ENCODE results near the gene TEX51. TPM values are rescaled to one million over a fixed set of nuclear protein-coding genes. Genes with fewer than 3 reads are reported as not detected.

Gene TEX51
- polyA plus RNA-seq, 1 donor from 2014 or later = not detected

- TF ChIP-seq RAD21 (conservative IDR thresholded peaks at IDR 0.05) = no peak
- TF ChIP-seq, protein P1, sequence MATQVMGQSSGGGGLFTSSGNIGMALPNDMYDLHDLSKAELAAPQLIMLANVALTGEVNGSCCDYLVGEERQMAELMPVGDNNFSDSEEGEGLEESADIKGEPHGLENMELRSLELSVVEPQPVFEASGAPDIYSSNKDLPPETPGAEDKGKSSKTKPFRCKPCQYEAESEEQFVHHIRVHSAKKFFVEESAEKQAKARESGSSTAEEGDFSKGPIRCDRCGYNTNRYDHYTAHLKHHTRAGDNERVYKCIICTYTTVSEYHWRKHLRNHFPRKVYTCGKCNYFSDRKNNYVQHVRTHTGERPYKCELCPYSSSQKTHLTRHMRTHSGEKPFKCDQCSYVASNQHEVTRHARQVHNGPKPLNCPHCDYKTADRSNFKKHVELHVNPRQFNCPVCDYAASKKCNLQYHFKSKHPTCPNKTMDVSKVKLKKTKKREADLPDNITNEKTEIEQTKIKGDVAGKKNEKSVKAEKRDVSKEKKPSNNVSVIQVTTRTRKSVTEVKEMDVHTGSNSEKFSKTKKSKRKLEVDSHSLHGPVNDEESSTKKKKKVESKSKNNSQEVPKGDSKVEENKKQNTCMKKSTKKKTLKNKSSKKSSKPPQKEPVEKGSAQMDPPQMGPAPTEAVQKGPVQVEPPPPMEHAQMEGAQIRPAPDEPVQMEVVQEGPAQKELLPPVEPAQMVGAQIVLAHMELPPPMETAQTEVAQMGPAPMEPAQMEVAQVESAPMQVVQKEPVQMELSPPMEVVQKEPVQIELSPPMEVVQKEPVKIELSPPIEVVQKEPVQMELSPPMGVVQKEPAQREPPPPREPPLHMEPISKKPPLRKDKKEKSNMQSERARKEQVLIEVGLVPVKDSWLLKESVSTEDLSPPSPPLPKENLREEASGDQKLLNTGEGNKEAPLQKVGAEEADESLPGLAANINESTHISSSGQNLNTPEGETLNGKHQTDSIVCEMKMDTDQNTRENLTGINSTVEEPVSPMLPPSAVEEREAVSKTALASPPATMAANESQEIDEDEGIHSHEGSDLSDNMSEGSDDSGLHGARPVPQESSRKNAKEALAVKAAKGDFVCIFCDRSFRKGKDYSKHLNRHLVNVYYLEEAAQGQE (IDR thresholded peaks at IDR 0.05; ENCODE audit: borderline replicate concordance) = no peak
- no peak for TF ChIP-seq TAF1 (IDR thresholded peaks at IDR 0.05; ENCODE audit: low read depth)
- TF ChIP-seq EZH2 (IDR thresholded peaks at IDR 0.05; ENCODE audit: borderline replicate concordance, insufficient read depth, low read length, poor library complexity, severe bottlenecking) = no peak
- TF ChIP-seq, protein P2, sequence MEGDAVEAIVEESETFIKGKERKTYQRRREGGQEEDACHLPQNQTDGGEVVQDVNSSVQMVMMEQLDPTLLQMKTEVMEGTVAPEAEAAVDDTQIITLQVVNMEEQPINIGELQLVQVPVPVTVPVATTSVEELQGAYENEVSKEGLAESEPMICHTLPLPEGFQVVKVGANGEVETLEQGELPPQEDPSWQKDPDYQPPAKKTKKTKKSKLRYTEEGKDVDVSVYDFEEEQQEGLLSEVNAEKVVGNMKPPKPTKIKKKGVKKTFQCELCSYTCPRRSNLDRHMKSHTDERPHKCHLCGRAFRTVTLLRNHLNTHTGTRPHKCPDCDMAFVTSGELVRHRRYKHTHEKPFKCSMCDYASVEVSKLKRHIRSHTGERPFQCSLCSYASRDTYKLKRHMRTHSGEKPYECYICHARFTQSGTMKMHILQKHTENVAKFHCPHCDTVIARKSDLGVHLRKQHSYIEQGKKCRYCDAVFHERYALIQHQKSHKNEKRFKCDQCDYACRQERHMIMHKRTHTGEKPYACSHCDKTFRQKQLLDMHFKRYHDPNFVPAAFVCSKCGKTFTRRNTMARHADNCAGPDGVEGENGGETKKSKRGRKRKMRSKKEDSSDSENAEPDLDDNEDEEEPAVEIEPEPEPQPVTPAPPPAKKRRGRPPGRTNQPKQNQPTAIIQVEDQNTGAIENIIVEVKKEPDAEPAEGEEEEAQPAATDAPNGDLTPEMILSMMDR (IDR thresholded peaks at IDR 0.05; ENCODE audit: poor library complexity, severe bottlenecking) = no peak
- no peak for TF ChIP-seq SMC3 (conservative IDR thresholded peaks at IDR 0.05; ENCODE audit: poor library complexity)
- TF ChIP-seq MXI1 (conservative IDR thresholded peaks at IDR 0.05; ENCODE audit: poor library complexity, severe bottlenecking) = no peak
- no peak for TF ChIP-seq POLR2AphosphoS5 (IDR thresholded peaks at IDR 0.05)
- TF ChIP-seq EP300 (conservative IDR thresholded peaks at IDR 0.05; ENCODE audit: poor library complexity, severe bottlenecking) = no peak
- Histone ChIP-seq H2AFZ (ENCODE audit: low read depth, low read length) (no peak overlapping the region), H4K20me1 (ENCODE audit: insufficient read depth) (no peaks in the 10 kb centered on the region), H3K4me2 (ENCODE audit: low read length) (no peak overlapping the region), H3K9me3 (ENCODE audit: low read length) (no peaks in the 10 kb centered on the region), H3K4me3 (ENCODE audit: low read length) (no peak overlapping the region), H3K36me3 (ENCODE audit: insufficient read depth, low read length) (no peaks in the 10 kb centered on the region), H3F3A (ENCODE audit: insufficient read depth, low read length, poor library complexity, severe bottlenecking) (no peaks in the 10 kb centered on the region), H3K27ac (ENCODE audit: low read length) (no peak overlapping the region), H3K27me3 (ENCODE audit: insufficient read depth, low read depth, low read length) (no peaks in the 10 kb centered on the region), H3K79me2 (replicated peaks; ENCODE audit: insufficient read depth, low read length) (no peaks in the 10 kb centered on the region), H3K9ac (ENCODE audit: low read length) (no peak overlapping the region), H3K9me2 (ENCODE audit: insufficient read depth, low read length) (no peaks in the 10 kb centered on the region)
Observed at GRCh38 chr2:126863336-126864015, 35.2 kb upstream of the TEX51 start.

- no peak for TF ChIP-seq TAF1 (IDR thresholded peaks at IDR 0.05; ENCODE audit: low read depth)
- TF ChIP-seq POLR2AphosphoS5 (IDR thresholded peaks at IDR 0.05) = no peak
- TF ChIP-seq, protein P1 (IDR thresholded peaks at IDR 0.05; ENCODE audit: borderline replicate concordance) = no peak
- TF ChIP-seq SMC3 (conservative IDR thresholded peaks at IDR 0.05; ENCODE audit: poor library complexity) = no peak
- TF ChIP-seq EP300 (conservative IDR thresholded peaks at IDR 0.05; ENCODE audit: poor library complexity, severe bottlenecking) = no peak
- no peaks in the 10 kb centered on the region for H3K9me3 ChIP-seq (ENCODE audit: low read length)
- no peaks in the 10 kb centered on the region for H4K20me1 ChIP-seq (ENCODE audit: insufficient read depth)
- H3K27me3 ChIP-seq (ENCODE audit: insufficient read depth, low read depth, low read length) = no peaks in the 10 kb centered on the region
- no peak overlapping the region for H3K4me2 ChIP-seq (ENCODE audit: low read length)
- no peaks in the 10 kb centered on the region for H3K79me2 ChIP-seq (replicated peaks; ENCODE audit: insufficient read depth, low read length)
- H3F3A ChIP-seq (ENCODE audit: insufficient read depth, low read length, poor library complexity, severe bottlenecking) = no peaks in the 10 kb centered on the region
- no peak overlapping the region for H2AFZ ChIP-seq (ENCODE audit: low read depth, low read length)
- H3K9me2 ChIP-seq (ENCODE audit: insufficient read depth, low read length) = no peaks in the 10 kb centered on the region
- no peak overlapping the region for H3K9ac ChIP-seq (ENCODE audit: low read length)
- H3K27ac ChIP-seq (ENCODE audit: low read length) = no peak overlapping the region
- no peaks in the 10 kb centered on the region for H3K36me3 ChIP-seq (ENCODE audit: insufficient read depth, low read length)
- H3K4me3 ChIP-seq (ENCODE audit: low read length) = no peak overlapping the region
Observed at GRCh38 chr2:126864861-126865260, 33.8 kb upstream of the TEX51 start.
